H1 (cell line): ENCODE measurements around the gene KRTAP26-1. TPM values are rescaled to one million over a fixed set of nuclear protein-coding genes. Genes with fewer than 3 reads are reported as not detected.

ENCODE experiments used
- CTCF ChIA-PET: fragments of 300-600 bp; sonication (Branson Sonifier 250); formaldehyde crosslinking; loops from one replicate; lab custom pipeline; 2021; ENCODE audit not compliant: partially characterized antibody; lab: Charles Lee
- POLR2A ChIA-PET: fragments of 300-600 bp; sonication (Branson Sonifier 250); formaldehyde crosslinking; loops from one replicate; lab custom pipeline; 2021; ENCODE audit warnings: inconsistent platforms; ENCODE audit not compliant: partially characterized antibody; lab: Charles Lee
- DNase-seq, 2 experiments: peaks; one replicate each; pipeline versions ENCODE4 v3.0.0 to v3.0.0-alpha.2; 2010 to 2022; ENCODE audit warnings: low spot score in 2 of 2, low read depth in 1 of 2, mixed read lengths in 1 of 2
- FAIRE-seq: peaks from 2 replicates; lab custom pipeline; 2011; peaks lifted over from hg19 to GRCh38; lab: Jason Lieb, UNC
- H2AFZ ChIP-seq: 2 replicates; pipeline ENCODE4 v1.8.1; 2012; ENCODE audit warnings: low read length, inconsistent platforms
- H2AK5ac ChIP-seq: 2 replicates; pipeline ENCODE4 v1.6.1; 2013; ENCODE audit warnings: low read depth, low read length
- H2BK120ac ChIP-seq: replicated peaks from 2 replicates; pipeline ENCODE3; 2013; ENCODE audit warnings: low read depth, low read length, inconsistent platforms
- H2BK12ac ChIP-seq: 2 replicates; pipeline ENCODE4 v1.6.1; 2013; ENCODE audit warnings: low read depth, low read length
- H2BK15ac ChIP-seq: 2 replicates; pipeline ENCODE4 v1.6.1; 2013; ENCODE audit warnings: low read length
- H2BK20ac ChIP-seq: 2 replicates; pipeline ENCODE4 v1.6.1; 2013; ENCODE audit warnings: low read length
- H2BK5ac ChIP-seq: 2 replicates; pipeline ENCODE4 v1.6.1; 2013; ENCODE audit warnings: low read depth, low read length
- H3K14ac ChIP-seq: 2 replicates; pipeline ENCODE4 v1.6.1; 2013; ENCODE audit warnings: inconsistent platforms; ENCODE audit not compliant: insufficient read length
- H3K18ac ChIP-seq: 2 replicates; pipeline ENCODE4 v1.6.1; 2013; ENCODE audit warnings: low read length; ENCODE audit errors: extremely low read depth
- H3K23ac ChIP-seq: 2 replicates; pipeline ENCODE4 v1.6.1; 2013; ENCODE audit warnings: inconsistent platforms; ENCODE audit not compliant: insufficient read length
- H3K23me2 ChIP-seq: 2 replicates; pipeline ENCODE4 v1.6.1; 2013; ENCODE audit warnings: low read depth, low read length
- H3K27ac ChIP-seq: 2 replicates; pipeline ENCODE4 v1.6.1; 2011; ENCODE audit warnings: low read depth, low read length, inconsistent platforms
- H3K27me3 ChIP-seq, 4 experiments: replicated peaks in 1 of 4; 1 replicate in 1 of 4; 2 replicates in 3 of 4; pipeline versions ENCODE4 v1.6.1 to v1.8.1; 2011 to 2013; ENCODE audit warnings: low read length in 3 of 4, mild to moderate bottlenecking in 3 of 4, inconsistent platforms in 2 of 4, mixed read lengths in 2 of 4, moderate library complexity in 1 of 4; ENCODE audit not compliant: control insufficient read depth in 3 of 4, insufficient read depth in 3 of 4; ENCODE audit errors: extremely low read depth in 1 of 4
- H3K36me3 ChIP-seq, 4 experiments: 2 replicates each; pipeline versions ENCODE4 v1.6.1 to v1.8.1; 2011 to 2013; ENCODE audit warnings: mild to moderate bottlenecking in 4 of 4, low read length in 3 of 4, moderate library complexity in 2 of 4, control low read depth in 1 of 4, inconsistent platforms in 1 of 4; ENCODE audit not compliant: insufficient read depth in 4 of 4, control insufficient read depth in 2 of 4
- H3K4ac ChIP-seq: replicated peaks from 2 replicates; pipeline ENCODE3; 2013; ENCODE audit warnings: low read length, low read depth, mixed read lengths, inconsistent platforms; ENCODE audit not compliant: insufficient read length
- H3K4me1 ChIP-seq, 4 experiments: replicated peaks in 1 of 4; 1 replicate in 1 of 4; 2 replicates in 3 of 4; pipeline versions ENCODE4 v1.6.1 to v1.8.1; 2011 to 2013; ENCODE audit warnings: low read length in 3 of 4, inconsistent platforms in 2 of 4, mixed read lengths in 1 of 4; ENCODE audit not compliant: insufficient read depth in 4 of 4, control insufficient read depth in 3 of 4
- H3K4me2 ChIP-seq, 2 experiments: 2 replicates each; pipeline versions ENCODE4 v1.6.1 to v1.8.1; 2011 to 2013; ENCODE audit warnings: low read depth in 2 of 2, low read length in 2 of 2, control low read depth in 1 of 2, inconsistent platforms in 1 of 2, mild to moderate bottlenecking in 1 of 2; ENCODE audit not compliant: insufficient read depth in 1 of 2
- H3K4me3 ChIP-seq, 4 experiments: fragments of 200-600, 300-600 bp in 1 of 4; sonication (generic), shearing (Covaris generic), sonication (Bioruptor Twin) in 1 of 4; 2 replicates each; pipeline versions ENCODE4 v1.5.1 to v1.8.1; 2011 to 2016; ENCODE audit warnings: low read length in 4 of 4, low read depth in 3 of 4, control low read depth in 2 of 4, inconsistent platforms in 2 of 4, mild to moderate bottlenecking in 2 of 4, mixed read lengths in 1 of 4, moderate library complexity in 1 of 4; ENCODE audit not compliant: insufficient read depth in 2 of 4; ENCODE audit errors: extremely low read depth in 1 of 4
- H3K56ac ChIP-seq: replicated peaks from 2 replicates; pipeline ENCODE3; 2013; ENCODE audit warnings: low read depth, mild to moderate bottlenecking, mixed read lengths, low read length, inconsistent platforms; ENCODE audit not compliant: insufficient read length
- H3K79me1 ChIP-seq: 2 replicates; pipeline ENCODE4 v1.6.1; 2013; ENCODE audit warnings: low read depth, low read length, control low read depth
- H3K79me2 ChIP-seq, 2 experiments: 2 replicates each; pipeline versions ENCODE4 v1.6.1 to v1.8.1; 2012 to 2013; ENCODE audit warnings: low read length in 2 of 2, mild to moderate bottlenecking in 2 of 2, inconsistent platforms in 1 of 2; ENCODE audit not compliant: insufficient read depth in 2 of 2, control insufficient read depth in 1 of 2
- H3K9ac ChIP-seq, 4 experiments: replicated peaks in 1 of 4; 1 replicate in 1 of 4; 2 replicates in 3 of 4; pipeline versions ENCODE4 v1.6.1 to v1.8.1; 2011 to 2013; ENCODE audit warnings: low read depth in 3 of 4, low read length in 3 of 4, control low read depth in 2 of 4, mild to moderate bottlenecking in 2 of 4, moderate library complexity in 2 of 4, inconsistent platforms in 1 of 4; ENCODE audit errors: extremely low read depth in 1 of 4
- H3K9me3 ChIP-seq, 2 experiments: 2 replicates each; pipeline versions ENCODE4 v1.6.1 to v1.8.1; 2012 to 2013; ENCODE audit warnings: mild to moderate bottlenecking in 2 of 2, moderate library complexity in 2 of 2, control low read depth in 1 of 2, inconsistent platforms in 1 of 2, low read depth in 1 of 2, low read length in 1 of 2, mixed read lengths in 1 of 2; ENCODE audit not compliant: insufficient read depth in 2 of 2
- H4K20me1 ChIP-seq, 2 experiments: replicated peaks in 1 of 2; 2 replicates each; pipeline versions ENCODE3 to v1.8.1; 2011 to 2013; ENCODE audit warnings: inconsistent platforms in 2 of 2, low read length in 2 of 2, mild to moderate bottlenecking in 1 of 2; ENCODE audit not compliant: insufficient read depth in 2 of 2, control insufficient read depth in 1 of 2
- H4K5ac ChIP-seq: 2 replicates; pipeline ENCODE4 v1.6.1; 2013; ENCODE audit warnings: low read length, low read depth, mixed read lengths, inconsistent platforms; ENCODE audit not compliant: insufficient read length
- H4K8ac ChIP-seq: 2 replicates; pipeline ENCODE4 v1.8.0; 2013; ENCODE audit warnings: mild to moderate bottlenecking, moderate library complexity, low read length, inconsistent platforms; ENCODE audit not compliant: insufficient read depth; ENCODE audit errors: extremely low read depth
- H4K91ac ChIP-seq: replicated peaks from 2 replicates; pipeline ENCODE3; 2013; ENCODE audit warnings: low read length, mixed read lengths, inconsistent platforms; ENCODE audit not compliant: insufficient read length
- FOSL1 ChIP-seq: IDR thresholded peaks from 2 replicates; pipeline ENCODE4 v1.6.1; 2011; ENCODE audit warnings: mild to moderate bottlenecking, low read depth, low read length, moderate library complexity; ENCODE audit not compliant: insufficient read depth
- WGBS, 2 experiments: shearing (Covaris generic) in 1 of 2; methylation state at CpG; one replicate each; pipeline versions ENCODE4 v1.1.6 to v1.1.7; 2013 to 2015; ENCODE audit warnings: low lambda C conversion rate in 2 of 2, mixed read lengths in 2 of 2, inconsistent platforms in 1 of 2, low coverage in 1 of 2, missing lambda C conversion rate in 1 of 2; ENCODE audit not compliant: insufficient replicate concordance in 2 of 2, insufficient coverage in 1 of 2, insufficient read length in 1 of 2; ENCODE audit errors: extremely low coverage in 1 of 2, missing lambda C conversion rate in 1 of 2; 5-methylcytosine and 5-hydroxymethylcytosine counted together
- polyA plus RNA-seq, 7 experiments: library from polyadenylated mRNA; depleted of rRNA in 3 of 7; stranded (reverse) in 5 of 7; unstranded in 2 of 7; fragments of >200 nt in 5 of 7; fragments of 200-250 nt in 2 of 7; gene quantifications; 1 replicate in 5 of 7; 2 replicates in 1 of 7; 4 replicates in 1 of 7; pipeline versions ENCODE4 v1.2.1 to v1.2.3, GENCODE V29; 2011 to 2013; ENCODE audit warnings: missing spikeins in 2 of 7, mixed read lengths in 2 of 7
- total RNA-seq: library from RNA; stranded (reverse); fragmentation: NEBNext Ultra II Directional; extraction: Animal tissue kit (Norgen Biotek cat#: 25700); gene quantifications from 2 replicates; pipeline ENCODE4 v1.2.1, GENCODE V29; 2021
- TF ChIP-seq, protein P1 (sequence below): IDR thresholded peaks from 2 replicates; pipeline ENCODE4 v1.6.1; 2012; ENCODE audit warnings: inconsistent platforms

KRTAP26-1 gene
- total and polyA plus RNA-seq, 2 of the 8 experiments (the other 6 are each of a cell fraction or from before 2014, with no cell fraction given), result not detected

DNA sequence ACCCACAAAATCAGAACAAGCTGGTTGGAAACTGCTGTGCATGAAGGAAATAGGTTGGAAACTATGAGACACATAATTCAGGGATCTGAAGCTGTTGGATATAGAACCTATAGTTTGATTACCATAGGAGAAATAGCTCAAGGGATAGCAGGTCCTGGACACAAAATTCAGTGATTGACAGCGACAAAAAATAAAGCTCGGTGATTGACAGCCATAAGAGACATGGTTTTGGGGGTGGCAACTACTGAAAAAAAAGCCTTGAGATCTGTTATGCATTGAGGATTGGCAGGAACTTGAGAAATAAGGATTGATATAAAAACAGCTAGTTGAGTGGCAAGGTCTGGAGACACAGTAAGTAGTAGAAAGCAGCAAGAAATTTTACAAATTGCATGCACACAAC lies 30.9 kb downstream of the KRTAP26-1 start, which contains the start of gene KRTAP25-1:
TSS of gene KRTAP25-1 (minus strand) at position 300 of the 400 bp plus-strand sequence. CDS start at position 276, 24 bp downstream.
- Histone ChIP-seq H3K4me2 (no peak within 1 kb of the TSS), H2AFZ (no peak within 1 kb of the TSS), H3K4me3 (no peak within 1 kb of the TSS), H4K5ac (no peak within 1 kb of the TSS), H3K56ac (no peak within 1 kb of the TSS), H3K4me1 (no peaks in the 10 kb centered on the region), H3K36me3 (no peaks in the 10 kb centered on the region), H3K18ac (no peak within 1 kb of the TSS), H3K27ac (no peak within 1 kb of the TSS), H4K91ac (no peak within 1 kb of the TSS), H2BK20ac (no peak within 1 kb of the TSS), H3K9me3 (no peaks in the 10 kb centered on the region), H2BK12ac (no peak within 1 kb of the TSS), H3K9ac (no peak within 1 kb of the TSS), H3K23ac (no peak within 1 kb of the TSS), H4K8ac (no peak within 1 kb of the TSS), H3K23me2 (no peaks in the 10 kb centered on the region), H2BK120ac (no peak within 1 kb of the TSS), H4K20me1 (no peaks in the 10 kb centered on the region), H3K4ac (no peak within 1 kb of the TSS), H3K27me3 (no peaks in the 10 kb centered on the region), H2BK15ac (no peak within 1 kb of the TSS), H2BK5ac (no peak within 1 kb of the TSS), H3K79me1 (no peaks in the 10 kb centered on the region), H3K79me2 (no peaks in the 10 kb centered on the region), H2AK5ac (no peak within 1 kb of the TSS), H3K14ac (no peak within 1 kb of the TSS)
- POLR2A ChIA-PET, result no interaction called here
- 75% methylated on average over 2 of the region's 2 CpGs; no CpG with 5 or more reads in 1 of the 2 experiments for WGBS, 2 experiments
- FAIRE-seq (no peak), DNase-seq (no peak)
- CTCF ChIA-PET, result interaction anchor here (0.6 to 1.4 kb wide), 3 partner anchors 17 to 154 kb away, joined by 3 to 4 read pairs (median 4); no protein-coding TSS in a partner anchor
- no peak for TF ChIP-seq FOSL1
- TF ChIP-seq, protein P1, sequence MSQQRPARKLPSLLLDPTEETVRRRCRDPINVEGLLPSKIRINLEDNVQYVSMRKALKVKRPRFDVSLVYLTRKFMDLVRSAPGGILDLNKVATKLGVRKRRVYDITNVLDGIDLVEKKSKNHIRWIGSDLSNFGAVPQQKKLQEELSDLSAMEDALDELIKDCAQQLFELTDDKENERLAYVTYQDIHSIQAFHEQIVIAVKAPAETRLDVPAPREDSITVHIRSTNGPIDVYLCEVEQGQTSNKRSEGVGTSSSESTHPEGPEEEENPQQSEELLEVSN, result no peak
